ENCODE measurements around the gene BARHL1. TPM values are rescaled to one million over a fixed set of nuclear protein-coding genes. Genes with fewer than 3 reads are reported as not detected.

Gene BARHL1
- polyA plus RNA-seq, 1 experiment: not detected

- Histone ChIP-seq H3K9me3 (ENCODE audit: control insufficient read depth, insufficient read depth, low read length) (peaks cover 4% of the 10 kb centered on the region; the same call in 1 of the 2 replicates), H3K4me3 (ENCODE audit: low read depth, low read length) (no peak overlapping the region), H3K27ac (ENCODE audit: low read depth, low read length) (no peak overlapping the region), H3K27me3 (ENCODE audit: control insufficient read depth, insufficient read depth, low read length) (peaks cover 28% of the 10 kb centered on the region)
- ChIA-PET POLR2A (interaction anchor here (0.6 kb wide), 1 partner anchor 139 kb away, joined by 3 read pairs; the partner anchor contains the start of gene CFAP77), CTCF (no interaction called here)
- TF ChIP-seq CTCF (IDR thresholded peaks at IDR 0.05; ENCODE audit: low read depth, low read length): no peak
- DNase-seq (ENCODE audit: low read depth, low spot score): no peak
Measured at GRCh38 chr9:132548751-132549640, 33.4 kb upstream of the BARHL1 start.

- POLR2A ChIA-PET: no interaction called here
Measured at GRCh38 chr9:132551556-132551955, 30.9 kb upstream of the BARHL1 start.

GRCh38 chr9:132552041-132552440 lies 30.4 kb upstream of the BARHL1 start:
- ChIA-PET POLR2A (no interaction called here), CTCF (no interaction called here)
- peaks cover 34% of the 10 kb centered on the region for H3K27me3 ChIP-seq (ENCODE audit: control insufficient read depth, insufficient read depth, low read length)

More at GRCh38 chr9:132551556-132551955, 30.9 kb upstream of the BARHL1 start:
- CTCF ChIA-PET: no interaction called here
- Histone ChIP-seq H3K27me3 (ENCODE audit: control insufficient read depth, insufficient read depth, low read length) (peaks cover 32% of the 10 kb centered on the region), H3K4me3 (ENCODE audit: low read depth, low read length) (no peak overlapping the region), H3K9me3 (ENCODE audit: control insufficient read depth, insufficient read depth, low read length) (peaks cover 4% of the 10 kb centered on the region; the same call in 1 of the 2 replicates), H3K27ac (ENCODE audit: low read depth, low read length) (no peak overlapping the region)
- DNase-seq (ENCODE audit: low read depth, low spot score): no peak
- no peak for TF ChIP-seq CTCF (IDR thresholded peaks at IDR 0.05; ENCODE audit: low read depth, low read length)

GRCh38 chr9:132554755-132555154 lies 27.7 kb upstream of the BARHL1 start:
- Histone ChIP-seq H3K27me3 (ENCODE audit: control insufficient read depth, insufficient read depth, low read length) (peaks cover 44% of the 10 kb centered on the region), H3K27ac (ENCODE audit: low read depth, low read length) (no peak overlapping the region), H3K9me3 (ENCODE audit: control insufficient read depth, insufficient read depth, low read length) (peaks cover 4% of the 10 kb centered on the region; the same call in 1 of the 2 replicates), H3K4me3 (ENCODE audit: low read depth, low read length) (no peak overlapping the region)
- DNase-seq (ENCODE audit: low read depth, low spot score): no peak
- CTCF ChIA-PET: no interaction called here
- TF ChIP-seq CTCF (IDR thresholded peaks at IDR 0.05; ENCODE audit: low read depth, low read length): no peak
- POLR2A ChIA-PET: no interaction called here

More at GRCh38 chr9:132552041-132552440, 30.4 kb upstream of the BARHL1 start:
- no peak for TF ChIP-seq CTCF (IDR thresholded peaks at IDR 0.05; ENCODE audit: low read depth, low read length)
- H3K27ac ChIP-seq (ENCODE audit: low read depth, low read length): no peak overlapping the region
- no peak for DNase-seq (ENCODE audit: low read depth, low spot score)
- H3K4me3 ChIP-seq (ENCODE audit: low read depth, low read length): no peak overlapping the region
- H3K9me3 ChIP-seq (ENCODE audit: control insufficient read depth, insufficient read depth, low read length): peaks cover 4% of the 10 kb centered on the region; the same call in 1 of the 2 replicates

GRCh38 chr9:132555528-132555927 lies 26.9 kb upstream of the BARHL1 start:
- Histone ChIP-seq H3K27me3 (ENCODE audit: control insufficient read depth, insufficient read depth, low read length) (peaks cover 41% of the 10 kb centered on the region), H3K9me3 (ENCODE audit: control insufficient read depth, insufficient read depth, low read length) (peaks cover 4% of the 10 kb centered on the region; the same call in 1 of the 2 replicates), H3K27ac (ENCODE audit: low read depth, low read length) (no peak overlapping the region), H3K4me3 (ENCODE audit: low read depth, low read length) (no peak overlapping the region)
- ChIA-PET CTCF (no interaction called here), POLR2A (no interaction called here)
- TF ChIP-seq CTCF (IDR thresholded peaks at IDR 0.05; ENCODE audit: low read depth, low read length): no peak
- no peak for DNase-seq (ENCODE audit: low read depth, low spot score)

Measured in AG04450 (cell line).